GM21526 (cell line): Measurements from ENCODE around the gene B3GALT5.

Experiments used
- ATAC-seq: cut with Tn5 transposase; IDR thresholded peaks from one replicate; pipeline ENCODE4 v1.9.1; 2021; ENCODE audit warnings: moderate library complexity; ENCODE audit not compliant: unreplicated experiment, low FRiP score

Gene B3GALT5

DNA sequence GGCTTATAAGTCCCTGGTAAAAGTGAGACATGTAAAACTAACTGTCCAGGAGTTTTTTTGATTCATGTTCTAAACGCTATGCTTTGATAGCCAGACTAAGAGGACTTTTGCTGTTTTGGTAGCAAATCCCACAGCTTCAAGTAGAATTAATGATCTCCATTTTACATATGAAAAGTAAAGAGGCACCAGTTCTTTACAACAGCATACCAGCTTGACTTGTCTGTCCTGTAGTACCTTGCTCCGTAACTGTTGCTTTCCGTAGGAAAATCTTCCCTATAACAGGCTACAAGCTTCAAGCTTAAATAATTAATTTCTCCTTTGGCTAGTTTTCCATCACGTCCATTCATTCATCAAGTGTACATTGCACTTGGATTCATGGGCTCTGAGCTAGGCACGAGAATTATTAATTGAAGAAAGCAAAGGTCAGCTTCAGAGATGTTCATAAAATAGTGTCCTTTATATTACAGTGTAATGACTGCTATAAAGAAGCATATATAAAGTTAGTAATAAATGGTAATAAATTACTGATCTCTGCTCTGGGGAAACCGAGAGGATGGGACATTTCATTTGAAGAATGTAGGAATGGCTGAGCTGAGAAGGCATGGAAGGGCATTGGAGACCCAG is 29.2 kb downstream of the B3GALT5 start:
- no peak for ATAC-seq

DNA sequence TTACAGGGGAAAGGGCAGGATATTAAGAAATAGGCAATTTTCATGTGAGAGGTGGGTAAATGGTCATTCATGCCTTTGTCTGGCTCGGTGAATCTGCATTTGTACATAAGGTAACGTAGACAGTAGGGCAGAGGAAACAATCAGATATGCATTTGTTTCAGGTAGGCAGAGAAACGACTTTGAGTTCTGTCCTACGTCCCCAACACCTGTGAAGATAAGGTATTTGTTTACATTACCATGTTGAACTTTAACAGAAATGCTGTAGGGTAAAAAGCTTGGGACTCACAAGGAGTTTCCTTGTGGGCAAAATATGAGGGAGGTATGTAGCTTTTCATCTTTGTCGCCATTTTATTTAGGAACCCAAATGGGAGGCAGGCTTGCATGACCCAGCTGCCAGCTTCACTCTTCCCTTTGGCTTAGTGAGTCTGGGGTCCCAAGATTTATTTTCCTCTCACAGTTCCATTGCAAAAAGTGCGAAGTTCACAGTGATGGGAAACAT is 31.4 kb downstream of the B3GALT5 start:
- ATAC-seq = no peak

DNA sequence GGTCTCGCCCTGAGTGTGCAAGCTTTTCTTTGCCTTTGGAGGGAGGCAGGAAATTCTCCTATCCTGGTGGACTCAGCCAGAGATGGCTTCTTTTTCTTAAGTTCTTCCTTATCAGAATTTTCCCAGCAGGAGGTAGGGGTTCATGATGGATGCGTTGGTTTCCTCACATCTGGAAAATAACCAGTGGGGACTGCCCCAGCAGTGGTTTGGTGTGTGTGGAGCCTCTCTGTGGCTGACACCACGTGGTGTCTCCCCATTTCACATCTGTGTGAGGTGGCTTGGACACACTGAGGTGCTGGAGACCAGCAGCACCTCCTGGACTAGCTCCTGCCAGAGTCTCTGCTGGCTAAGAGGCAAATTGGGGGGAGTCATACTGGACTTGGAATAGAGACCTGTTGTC is 32.6 kb downstream of the B3GALT5 start:
- ATAC-seq = no peak

DNA sequence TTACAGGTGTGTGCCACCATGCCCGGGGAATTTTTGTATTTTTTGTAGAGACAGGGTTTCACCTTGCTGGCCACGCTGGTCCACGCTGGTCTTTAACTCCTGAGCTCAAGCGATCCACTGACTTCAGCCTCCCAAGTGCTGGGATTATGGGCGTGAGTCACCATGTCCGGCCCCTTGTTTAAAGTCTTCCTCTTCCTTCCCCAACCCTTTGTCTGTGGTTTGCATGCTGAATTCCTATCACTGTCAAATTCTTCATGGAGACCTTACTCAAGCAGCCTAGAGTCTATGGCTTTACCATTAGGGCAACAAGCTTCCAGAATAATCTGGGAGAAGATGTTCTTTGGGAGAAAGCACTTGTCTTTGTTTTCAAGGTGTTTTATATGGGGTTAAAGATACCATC is 34.7 kb downstream of the B3GALT5 start:
- ATAC-seq = no peak

GRCh38 chr21:39648879-39649278 is 36.1 kb downstream of the B3GALT5 start:
- ATAC-seq = no peak

GRCh38 chr21:39649526-39649925 is 36.8 kb downstream of the B3GALT5 start:
- no peak for ATAC-seq

- ATAC-seq = no peak
Measured at GRCh38 chr21:39650306-39650705, 37.6 kb downstream of the B3GALT5 start.

DNA sequence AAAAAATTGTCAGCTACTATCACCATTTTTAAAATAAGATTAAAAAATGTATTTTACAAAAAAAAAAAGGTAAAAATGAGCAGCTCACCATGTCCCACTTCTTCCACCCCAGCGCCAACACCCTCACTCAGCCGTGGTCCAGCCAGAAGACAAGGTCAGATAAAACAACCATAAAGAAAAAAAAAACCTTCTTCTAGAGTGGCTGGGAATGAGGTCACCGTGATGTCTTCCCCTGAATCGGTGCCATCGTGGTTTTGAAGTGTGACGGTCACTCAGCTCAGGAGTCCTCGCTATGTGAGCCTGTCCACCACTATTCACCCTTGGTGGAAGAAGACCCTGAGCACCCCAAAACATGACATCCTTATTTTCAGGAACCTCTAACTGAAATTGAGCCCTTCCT is 38.1 kb downstream of the B3GALT5 start:
- no peak for ATAC-seq

- no peak for ATAC-seq
Measured at GRCh38 chr21:39651206-39651605, 38.5 kb downstream of the B3GALT5 start.

DNA sequence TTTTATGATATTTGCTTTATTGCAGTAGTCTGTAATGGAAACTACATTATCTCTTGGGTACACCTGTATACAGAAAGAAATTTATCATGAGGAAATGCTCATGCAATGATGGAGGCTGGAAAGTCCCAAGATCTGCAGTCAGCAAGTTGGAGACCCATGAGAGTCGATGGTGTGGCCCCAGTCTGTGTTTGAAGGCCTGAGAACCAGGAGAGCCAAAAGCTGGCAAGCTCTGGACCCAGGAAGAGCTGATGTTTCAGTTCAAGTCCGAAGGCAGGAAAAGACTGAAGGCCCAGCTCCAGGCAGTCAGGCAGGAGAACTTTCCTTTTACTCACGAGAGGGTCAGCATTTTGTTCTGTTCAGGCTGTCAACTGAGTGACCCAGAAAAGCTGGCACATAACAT is 42.2 kb downstream of the B3GALT5 start:
- ATAC-seq = no peak

DNA sequence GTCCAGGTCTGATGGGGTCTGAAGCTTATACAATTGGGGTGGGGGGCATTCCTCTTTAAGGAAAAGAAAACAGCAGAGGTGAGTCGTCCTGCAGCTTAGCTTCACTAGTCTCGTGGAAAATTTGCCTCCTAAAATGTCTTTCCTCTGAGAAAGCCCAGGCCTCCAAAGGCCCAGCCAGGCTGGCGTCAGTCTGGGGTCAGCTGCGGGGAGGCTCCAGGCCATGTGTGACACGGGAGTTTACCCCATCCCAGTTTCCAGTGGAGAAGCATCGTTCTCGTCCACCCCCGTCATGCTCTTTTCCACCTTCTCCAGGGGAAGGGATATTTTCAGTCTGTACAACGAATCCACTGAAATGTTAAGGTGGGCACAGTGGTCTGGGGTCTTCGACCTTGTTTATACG is 42.8 kb downstream of the B3GALT5 start:
- no peak for ATAC-seq

GRCh38 chr21:39656209-39656608 is 43.5 kb downstream of the B3GALT5 start:
- no peak for ATAC-seq

GRCh38 chr21:39657091-39657689 is 44.5 kb downstream of the B3GALT5 start:
- ATAC-seq = no peak

DNA sequence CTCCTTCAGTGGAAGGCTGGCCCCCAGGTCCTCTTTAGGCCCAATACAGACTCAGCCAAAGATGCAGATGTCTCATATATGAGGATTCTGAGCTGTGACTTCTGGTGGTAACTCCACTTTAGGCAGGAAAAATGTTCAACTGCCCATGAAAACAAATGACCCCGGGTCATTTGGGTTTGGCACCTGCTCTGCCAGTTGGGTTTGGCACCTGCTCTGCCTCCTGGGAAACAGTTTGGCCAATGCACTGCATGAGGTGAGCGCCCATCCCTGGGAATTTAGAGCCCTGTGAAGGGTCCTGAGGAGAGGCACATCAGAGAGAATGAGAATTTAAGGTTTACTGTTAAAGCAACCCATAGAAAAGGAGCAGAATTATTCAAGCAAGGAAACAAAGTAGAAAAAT is 45.3 kb downstream of the B3GALT5 start:
- no peak for ATAC-seq

DNA sequence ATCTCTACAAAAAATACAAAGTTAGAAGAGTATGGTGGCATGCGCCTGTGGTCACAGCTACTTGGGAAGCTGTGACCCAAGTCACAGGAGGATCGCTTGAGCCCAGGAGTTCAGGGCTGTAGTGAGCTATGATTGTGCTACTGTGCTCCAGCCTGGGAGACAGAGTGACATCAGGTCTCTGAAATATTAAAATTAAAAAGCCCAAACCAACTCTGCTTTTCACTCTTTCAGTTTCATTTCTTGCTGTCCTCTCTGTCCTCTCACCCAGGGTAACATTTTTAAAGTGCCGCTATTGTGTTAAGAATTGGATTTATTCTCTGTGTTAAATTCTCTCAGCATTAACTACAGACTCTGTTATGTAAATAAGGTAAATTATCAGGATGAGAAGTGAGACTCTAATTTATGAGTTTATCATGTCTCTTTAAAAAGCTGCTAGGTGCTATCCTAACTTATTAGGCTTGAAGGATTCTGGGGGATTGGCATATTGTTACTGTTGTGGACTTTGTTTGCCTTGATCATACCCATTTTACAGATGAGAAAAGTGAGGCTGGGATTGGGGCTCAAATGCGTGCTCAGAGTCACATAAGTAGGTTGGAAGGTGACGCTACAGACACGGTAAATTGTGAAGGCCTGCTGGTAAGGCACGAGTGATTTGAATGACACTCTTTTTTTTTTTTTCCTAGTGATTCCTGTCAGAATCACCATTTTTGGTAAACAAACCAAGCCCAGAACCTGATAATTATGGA is 46.5 kb downstream of the B3GALT5 start:
- no peak for ATAC-seq

GRCh38 chr21:39660191-39660980 is 47.6 kb downstream of the B3GALT5 start:
- no peak for ATAC-seq

DNA sequence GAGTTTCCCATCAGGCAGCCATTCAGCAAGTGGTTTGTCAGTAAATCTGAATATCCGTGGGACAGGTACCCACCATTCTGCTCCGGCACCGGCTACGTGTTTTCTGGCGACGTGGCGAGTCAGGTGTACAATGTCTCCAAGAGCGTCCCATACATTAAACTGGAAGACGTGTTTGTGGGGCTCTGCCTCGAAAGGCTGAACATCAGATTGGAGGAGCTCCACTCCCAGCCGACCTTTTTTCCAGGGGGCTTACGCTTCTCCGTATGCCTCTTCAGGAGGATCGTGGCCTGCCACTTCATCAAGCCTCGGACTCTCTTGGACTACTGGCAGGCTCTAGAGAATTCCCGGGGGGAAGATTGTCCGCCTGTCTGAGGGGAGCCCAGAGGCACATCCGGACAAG is 48.4 kb downstream of the B3GALT5 start:
- no peak for ATAC-seq

- ATAC-seq = no peak
Measured at GRCh38 chr21:39661740-39662139, 49.0 kb downstream of the B3GALT5 start.

- ATAC-seq = no peak
Measured at GRCh38 chr21:39662411-39662953, 49.7 kb downstream of the B3GALT5 start.

DNA sequence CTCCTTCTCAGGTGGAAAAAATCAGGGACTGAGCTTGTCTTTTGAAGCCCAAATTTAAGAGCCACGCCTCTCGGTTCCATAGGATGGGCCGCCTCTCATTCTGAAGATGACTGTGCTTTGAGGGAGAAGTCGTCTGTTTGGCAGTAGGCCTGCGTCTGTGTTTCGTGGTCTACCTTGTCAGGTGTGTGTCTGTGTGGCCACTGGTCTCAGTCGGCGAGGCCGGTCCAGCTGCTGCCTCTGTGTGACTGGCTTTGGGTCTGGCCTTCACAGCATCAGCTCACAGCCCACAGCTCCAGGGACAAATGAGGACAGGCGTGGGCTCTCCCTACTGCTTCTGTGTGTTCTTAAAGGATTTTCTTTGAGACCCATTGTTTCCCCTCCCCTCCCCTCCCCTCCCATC is 50.3 kb downstream of the B3GALT5 start:
- no peak for ATAC-seq
